Measurements from ENCODE around the gene DRC7. TPM values are rescaled to one million over a fixed set of nuclear protein-coding genes. Genes with fewer than 3 reads are reported as not detected.
A peak's percentile ranks its signal among the peaks of the same experiment; 100 is the strongest.

DRC7 gene
- total RNA-seq, 1 experiment from 2014 or later, result not detected

GRCh38 chr16:57762365-57763040, 67.9 kb downstream of the DRC7 start:
- Histone ChIP-seq H3K4me1 (ENCODE audit: insufficient read depth, low read length) (peaks cover 8% of the 10 kb centered on the region), H4K20me1 (ENCODE audit: low read length) (no peaks in the 10 kb centered on the region), H3K9ac (ENCODE audit: low read length) (no peak overlapping the region), H3K27ac (ENCODE audit: low read length) (no peak overlapping the region), H3K79me2 (ENCODE audit: low read length) (no peaks in the 10 kb centered on the region), H3K4me2 (ENCODE audit: low read length) (no peak overlapping the region), H3K9me3 (ENCODE audit: low read length) (no peaks in the 10 kb centered on the region), H3F3A (ENCODE audit: low read length, unreplicated experiment) (no peaks in the 10 kb centered on the region), H3K27me3 (ENCODE audit: low read length) (no peaks in the 10 kb centered on the region), H2AFZ (ENCODE audit: low read length) (no peak overlapping the region), H3K4me3 (ENCODE audit: low read length) (no peak overlapping the region), H3K36me3 (ENCODE audit: low read depth, low read length) (no peaks in the 10 kb centered on the region), H3K9me2 (replicated peaks; ENCODE audit: low read length) (no peaks in the 10 kb centered on the region)
- POLR2A ChIA-PET (ENCODE audit: unreplicated experiment), result no interaction called here
- intact Hi-C loops (cut with micrococcal nuclease), result loop anchor here (5.0 kb wide), 1 partner anchor 50 kb away; no protein-coding TSS in a partner anchor
- ATAC-seq (no peak), DNase-seq (no peak)
- CTCF ChIA-PET, result no interaction called here
- TF ChIP-seq, protein P1, sequence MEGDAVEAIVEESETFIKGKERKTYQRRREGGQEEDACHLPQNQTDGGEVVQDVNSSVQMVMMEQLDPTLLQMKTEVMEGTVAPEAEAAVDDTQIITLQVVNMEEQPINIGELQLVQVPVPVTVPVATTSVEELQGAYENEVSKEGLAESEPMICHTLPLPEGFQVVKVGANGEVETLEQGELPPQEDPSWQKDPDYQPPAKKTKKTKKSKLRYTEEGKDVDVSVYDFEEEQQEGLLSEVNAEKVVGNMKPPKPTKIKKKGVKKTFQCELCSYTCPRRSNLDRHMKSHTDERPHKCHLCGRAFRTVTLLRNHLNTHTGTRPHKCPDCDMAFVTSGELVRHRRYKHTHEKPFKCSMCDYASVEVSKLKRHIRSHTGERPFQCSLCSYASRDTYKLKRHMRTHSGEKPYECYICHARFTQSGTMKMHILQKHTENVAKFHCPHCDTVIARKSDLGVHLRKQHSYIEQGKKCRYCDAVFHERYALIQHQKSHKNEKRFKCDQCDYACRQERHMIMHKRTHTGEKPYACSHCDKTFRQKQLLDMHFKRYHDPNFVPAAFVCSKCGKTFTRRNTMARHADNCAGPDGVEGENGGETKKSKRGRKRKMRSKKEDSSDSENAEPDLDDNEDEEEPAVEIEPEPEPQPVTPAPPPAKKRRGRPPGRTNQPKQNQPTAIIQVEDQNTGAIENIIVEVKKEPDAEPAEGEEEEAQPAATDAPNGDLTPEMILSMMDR (conservative IDR thresholded peaks at IDR 0.05; ENCODE audit: low read depth, low read length), result no peak
- TF ChIP-seq EZH2 (IDR thresholded peaks at IDR 0.05; ENCODE audit: low read length, unreplicated experiment) (no peak), EZH2phosphoT487 (IDR thresholded peaks at IDR 0.05; ENCODE audit: borderline replicate concordance, low read length) (no peak)
- BruUV-seq (replicated peaks), result no TSS peak

DNA sequence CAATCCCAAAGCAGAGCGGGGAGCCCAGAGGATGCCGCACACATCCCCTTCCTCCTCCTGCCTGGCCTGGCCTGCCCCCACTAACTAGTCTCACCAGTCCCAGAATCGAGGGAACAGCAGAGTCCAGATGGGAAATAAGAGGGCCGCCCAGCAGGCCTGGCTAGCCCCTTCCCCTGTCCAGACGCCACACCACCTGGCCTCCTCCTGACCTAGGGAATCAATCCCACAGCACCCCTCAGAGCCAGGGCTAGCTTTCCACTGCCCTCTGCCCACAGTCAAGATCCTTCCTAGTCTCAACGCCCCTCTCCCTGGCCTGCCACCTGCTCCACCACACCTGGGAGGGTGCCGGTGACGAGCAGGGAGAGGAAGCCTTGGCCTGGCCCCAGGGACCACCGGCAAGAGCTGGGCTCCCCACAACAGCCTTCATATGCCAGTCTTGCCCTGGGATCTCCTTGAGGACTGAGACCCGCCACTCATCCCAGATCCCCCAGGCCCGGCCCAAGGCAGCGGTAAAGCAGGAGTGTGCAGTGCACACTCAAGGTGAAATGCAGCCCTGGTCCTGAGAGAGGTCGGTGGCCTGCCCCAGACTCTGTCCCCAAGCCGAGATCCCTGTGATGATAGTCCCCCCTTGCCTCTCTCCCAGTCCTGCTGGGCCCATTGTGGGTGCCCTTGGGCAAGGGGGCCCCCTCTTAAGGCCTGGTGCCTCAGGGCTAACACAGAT, 68.8 kb downstream of the DRC7 start:
- no peaks in the 10 kb centered on the region for H4K20me1 ChIP-seq (ENCODE audit: low read length)
- no peak overlapping the region for H2AFZ ChIP-seq (ENCODE audit: low read length)
- intact Hi-C loops (cut with micrococcal nuclease), result loop anchor here (5.0 kb wide), 1 partner anchor 49 kb away; no protein-coding TSS in a partner anchor
- ChIA-PET POLR2A (ENCODE audit: unreplicated experiment) (no interaction called here), CTCF (interaction anchor here (0.7 kb wide), 1 partner anchor 96 kb away, joined by 5 read pairs; no protein-coding TSS in a partner anchor)
- no peaks in the 10 kb centered on the region for H3K9me3 ChIP-seq (ENCODE audit: low read length)
- ATAC-seq (no peak), DNase-seq (no peak)
- H3F3A ChIP-seq (ENCODE audit: low read length, unreplicated experiment), result no peaks in the 10 kb centered on the region
- no peak overlapping the region for H3K4me2 ChIP-seq (ENCODE audit: low read length)
- H3K9me2 ChIP-seq (replicated peaks; ENCODE audit: low read length), result no peaks in the 10 kb centered on the region
- peak overlapping the region; percentile 32; the same call in 1 of the 2 replicates for H3K27ac ChIP-seq (ENCODE audit: low read length)
- H3K9ac ChIP-seq (ENCODE audit: low read length), result no peak overlapping the region
- H3K4me3 ChIP-seq (ENCODE audit: low read length), result no peak overlapping the region
- BruUV-seq (replicated peaks), result no TSS peak
- no peaks in the 10 kb centered on the region for H3K79me2 ChIP-seq (ENCODE audit: low read length)
- TF ChIP-seq EZH2 (IDR thresholded peaks at IDR 0.05; ENCODE audit: low read length, unreplicated experiment) (no peak), EZH2phosphoT487 (IDR thresholded peaks at IDR 0.05; ENCODE audit: borderline replicate concordance, low read length) (no peak)
- TF ChIP-seq, protein P1 (conservative IDR thresholded peaks at IDR 0.05; ENCODE audit: low read depth, low read length), result no peak
- peaks cover 8% of the 10 kb centered on the region for H3K4me1 ChIP-seq (ENCODE audit: insufficient read depth, low read length)
- no peaks in the 10 kb centered on the region for H3K36me3 ChIP-seq (ENCODE audit: low read depth, low read length)
- H3K27me3 ChIP-seq (ENCODE audit: low read length), result no peaks in the 10 kb centered on the region

- CTCF ChIA-PET, result interaction anchor here (0.7 kb wide), 1 partner anchor 95 kb away, joined by 5 read pairs; no protein-coding TSS in a partner anchor
- Histone ChIP-seq H3K4me2 (ENCODE audit: low read length) (no peak overlapping the region), H2AFZ (ENCODE audit: low read length) (no peak overlapping the region), H3K4me1 (ENCODE audit: insufficient read depth, low read length) (peaks cover 8% of the 10 kb centered on the region), H3K36me3 (ENCODE audit: low read depth, low read length) (no peaks in the 10 kb centered on the region), H3K27ac (ENCODE audit: low read length) (peak overlapping the region; percentile 32; the same call in 1 of the 2 replicates), H3F3A (ENCODE audit: low read length, unreplicated experiment) (no peaks in the 10 kb centered on the region), H3K9me2 (replicated peaks; ENCODE audit: low read length) (no peaks in the 10 kb centered on the region), H3K4me3 (ENCODE audit: low read length) (no peak overlapping the region), H3K9me3 (ENCODE audit: low read length) (no peaks in the 10 kb centered on the region), H3K79me2 (ENCODE audit: low read length) (no peaks in the 10 kb centered on the region), H4K20me1 (ENCODE audit: low read length) (no peaks in the 10 kb centered on the region), H3K27me3 (ENCODE audit: low read length) (no peaks in the 10 kb centered on the region), H3K9ac (ENCODE audit: low read length) (no peak overlapping the region)
- intact Hi-C loops (cut with micrococcal nuclease), result loop anchor here (5.0 kb wide), 1 partner anchor 48 kb away; no protein-coding TSS in a partner anchor
- ATAC-seq, result no peak
- DNase-seq, result no peak
- no TSS peak for BruUV-seq (replicated peaks)
- POLR2A ChIA-PET (ENCODE audit: unreplicated experiment), result no interaction called here
- TF ChIP-seq EZH2phosphoT487 (IDR thresholded peaks at IDR 0.05; ENCODE audit: borderline replicate concordance, low read length), result no peak
- TF ChIP-seq EZH2 (IDR thresholded peaks at IDR 0.05; ENCODE audit: low read length, unreplicated experiment), result no peak
- TF ChIP-seq, protein P1 (conservative IDR thresholded peaks at IDR 0.05; ENCODE audit: low read depth, low read length), result no peak
Observed at GRCh38 chr16:57764006-57764340, 69.4 kb downstream of the DRC7 start.

Measured in PC-3 (cell line).